Panc1 (cell line): ENCODE data around the gene GALC.

Experiments used
- POLR2AphosphoS5 ChIP-seq: IDR thresholded peaks from 2 replicates; pipeline ENCODE4 v1.6.1; 2012; ENCODE audit warnings: mild to moderate bottlenecking, low read depth, low read length, moderate library complexity
- TCF7L2 ChIP-seq: IDR thresholded peaks from 2 replicates; pipeline ENCODE4 v1.6.1; 2011; ENCODE audit warnings: mild to moderate bottlenecking, low read depth, low read length, inconsistent platforms
- TF ChIP-seq, protein P1 (sequence below): fragments of 450-650 bp; IDR thresholded peaks from 2 replicates; pipeline ENCODE4 v1.5.1; 2017; ENCODE audit warnings: mild to moderate bottlenecking

- TF ChIP-seq, protein P1, sequence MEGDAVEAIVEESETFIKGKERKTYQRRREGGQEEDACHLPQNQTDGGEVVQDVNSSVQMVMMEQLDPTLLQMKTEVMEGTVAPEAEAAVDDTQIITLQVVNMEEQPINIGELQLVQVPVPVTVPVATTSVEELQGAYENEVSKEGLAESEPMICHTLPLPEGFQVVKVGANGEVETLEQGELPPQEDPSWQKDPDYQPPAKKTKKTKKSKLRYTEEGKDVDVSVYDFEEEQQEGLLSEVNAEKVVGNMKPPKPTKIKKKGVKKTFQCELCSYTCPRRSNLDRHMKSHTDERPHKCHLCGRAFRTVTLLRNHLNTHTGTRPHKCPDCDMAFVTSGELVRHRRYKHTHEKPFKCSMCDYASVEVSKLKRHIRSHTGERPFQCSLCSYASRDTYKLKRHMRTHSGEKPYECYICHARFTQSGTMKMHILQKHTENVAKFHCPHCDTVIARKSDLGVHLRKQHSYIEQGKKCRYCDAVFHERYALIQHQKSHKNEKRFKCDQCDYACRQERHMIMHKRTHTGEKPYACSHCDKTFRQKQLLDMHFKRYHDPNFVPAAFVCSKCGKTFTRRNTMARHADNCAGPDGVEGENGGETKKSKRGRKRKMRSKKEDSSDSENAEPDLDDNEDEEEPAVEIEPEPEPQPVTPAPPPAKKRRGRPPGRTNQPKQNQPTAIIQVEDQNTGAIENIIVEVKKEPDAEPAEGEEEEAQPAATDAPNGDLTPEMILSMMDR = no peak
- no peak for TF ChIP-seq TCF7L2
- no peak for TF ChIP-seq POLR2AphosphoS5
Measured at GRCh38 chr14:87916886-87917275, 76.1 kb downstream of the GALC start.
